Stimulated activated naive B cell treated with anti-CD40 and anti-IgM and Interleukin-4, amounts not matched to agents 10 μg/mL and 1 μg/mL and 100 μg/mL, for 72 hours (primary cell): ENCODE measurements around the gene TMEM150A.

ENCODE experiments used
- ATAC-seq, 2 donors: fragments of 150-1000 bp; cut with Tn5 transposase; replicated peaks; 2 replicates each; pipeline ENCODE4 v1.10.0; 2021; ENCODE audit warnings: moderate library complexity in 1 of 2
- DNase-seq: peaks from one replicate; pipeline ENCODE4 v3.0.0; 2021
- H3K27ac Mint-ChIP-seq: one replicate; pipeline ENCODE4 v1.8.0; 2022; ENCODE audit warnings: mild to moderate bottlenecking, mixed read lengths
- H3K27me3 Mint-ChIP-seq, 2 donors: one replicate each; pipeline ENCODE4 v1.8.0; 2022; ENCODE audit warnings: mixed read lengths in 2 of 2
- H3K36me3 Mint-ChIP-seq, 2 donors: one replicate each; pipeline ENCODE4 v1.8.0; 2022; ENCODE audit warnings: mixed read lengths in 2 of 2, mild to moderate bottlenecking in 1 of 2
- H3K4me1 Mint-ChIP-seq, 2 donors: one replicate each; pipeline ENCODE4 v1.8.0; 2022; ENCODE audit warnings: mixed read lengths in 2 of 2, mild to moderate bottlenecking in 1 of 2
- H3K4me3 Mint-ChIP-seq, 2 donors: one replicate each; pipeline ENCODE4 v1.8.0; 2022; ENCODE audit warnings: mild to moderate bottlenecking in 2 of 2, mixed read lengths in 2 of 2, moderate library complexity in 1 of 2
- H3K9me3 Mint-ChIP-seq, 2 donors: one replicate each; pipeline ENCODE4 v1.8.0; 2022; ENCODE audit warnings: mixed read lengths in 2 of 2, mild to moderate bottlenecking in 1 of 2

The TMEM150A gene, protein sequence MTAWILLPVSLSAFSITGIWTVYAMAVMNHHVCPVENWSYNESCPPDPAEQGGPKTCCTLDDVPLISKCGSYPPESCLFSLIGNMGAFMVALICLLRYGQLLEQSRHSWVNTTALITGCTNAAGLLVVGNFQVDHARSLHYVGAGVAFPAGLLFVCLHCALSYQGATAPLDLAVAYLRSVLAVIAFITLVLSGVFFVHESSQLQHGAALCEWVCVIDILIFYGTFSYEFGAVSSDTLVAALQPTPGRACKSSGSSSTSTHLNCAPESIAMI

DNA sequence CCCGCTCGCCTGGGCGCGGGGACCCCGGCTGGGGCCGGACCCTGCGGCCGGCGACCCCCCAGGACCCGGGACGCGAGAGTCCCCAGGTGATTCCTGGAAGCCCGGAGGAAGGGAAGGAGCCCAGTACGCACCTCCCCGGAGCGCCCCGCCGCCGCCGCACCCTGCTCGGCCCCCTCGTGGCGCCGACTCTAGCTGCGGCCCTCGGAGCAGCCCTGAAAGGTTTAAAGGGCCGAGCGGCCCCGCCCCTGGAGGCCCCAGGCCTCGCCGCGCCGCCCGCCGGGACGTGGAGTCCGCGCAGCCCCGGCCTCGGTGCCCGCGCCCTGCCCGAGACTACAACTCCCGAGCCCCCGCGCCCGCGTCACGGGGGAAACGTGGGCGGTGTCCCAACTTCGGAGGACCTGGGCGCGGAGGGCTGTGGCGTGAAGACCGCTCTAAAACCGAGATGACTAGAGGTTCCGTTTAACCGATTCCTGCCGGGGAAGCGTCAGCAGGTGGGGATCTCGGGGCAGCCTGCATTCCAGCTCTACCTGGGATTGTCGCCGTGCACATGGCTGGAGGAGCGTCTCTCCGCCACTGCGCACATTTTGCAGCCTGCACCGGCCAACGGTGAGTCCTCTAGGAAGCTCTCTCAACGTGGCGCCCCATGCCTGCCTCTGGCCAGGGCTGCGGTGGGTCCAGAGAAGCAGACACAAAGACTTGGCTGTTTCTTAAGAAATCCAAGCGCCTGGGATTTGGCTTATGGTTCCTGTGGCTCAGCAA is at the start of gene TMEM150A:
TMEM150A (minus strand) TSS at position 223 of the 759 bp plus-strand sequence. CDS start 750 bp downstream, outside the sequence.
- Mint-ChIP-seq H3K36me3 (peaks cover 9 to 15% of the 10 kb centered on the region in 2 donors), H3K4me1 (peaks cover 30 to 54% of the 10 kb centered on the region in 2 donors), H3K27me3 (no peaks in the 10 kb centered on the region), H3K27ac (peak within 1 kb of the TSS; percentile 94), H3K9me3 (no peaks in the 10 kb centered on the region), H3K4me3 (peak within 1 kb of the TSS; percentile 92 to 94)
- DNase-seq (peak; percentile 91), ATAC-seq (peak; percentile 97)

DNA sequence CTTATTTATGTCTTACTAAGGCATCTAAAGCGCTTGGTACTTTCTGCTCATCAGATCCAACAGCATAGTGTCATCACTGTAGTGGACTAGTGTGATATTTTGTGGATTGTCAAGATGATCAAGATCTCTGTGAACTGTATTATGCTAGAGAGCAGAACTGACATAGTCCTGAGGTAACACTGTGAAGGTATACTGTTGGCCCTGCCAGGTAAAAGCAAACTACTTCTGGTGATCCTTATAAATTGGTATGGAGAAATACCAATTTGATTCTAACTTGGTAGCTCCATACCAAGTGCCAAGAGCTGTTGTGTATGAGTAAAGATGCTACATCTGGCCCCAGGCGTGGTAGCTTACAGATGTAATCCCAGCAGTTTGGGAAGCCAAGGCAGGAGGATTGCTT is 49.6 kb upstream of the TMEM150A start:
- ATAC-seq = no peak
- H3K36me3 Mint-ChIP-seq = peaks cover 42 to 53% of the 10 kb centered on the region in 2 donors
- H3K4me3 Mint-ChIP-seq = no peak overlapping the region
- H3K9me3 Mint-ChIP-seq = no peaks in the 10 kb centered on the region
- DNase-seq = no peak
- H3K27ac Mint-ChIP-seq = no peak overlapping the region
- peaks cover 5 to 18% of the 10 kb centered on the region in 2 donors for H3K4me1 Mint-ChIP-seq
- H3K27me3 Mint-ChIP-seq = no peaks in the 10 kb centered on the region

DNA sequence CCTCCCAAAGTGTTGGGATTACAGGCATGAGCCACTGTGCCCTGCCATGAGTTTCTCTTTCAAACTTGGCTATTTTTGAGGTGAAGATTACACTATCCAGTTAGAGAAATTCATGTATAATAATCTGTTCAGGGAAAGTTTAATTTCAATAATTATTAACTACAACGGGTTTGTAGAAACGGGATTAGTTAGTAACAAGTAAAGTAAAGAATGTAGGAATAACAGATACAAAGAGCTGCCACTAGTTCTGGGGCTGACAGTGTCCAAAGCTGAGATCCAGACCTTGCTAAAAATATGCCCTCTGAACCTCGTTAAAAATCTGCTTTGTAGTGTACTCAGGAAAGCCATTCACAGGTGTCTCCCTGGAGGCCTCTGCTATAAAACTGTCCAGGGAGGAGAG is 48.6 kb upstream of the TMEM150A start:
- Mint-ChIP-seq H3K4me3 (no peak overlapping the region), H3K9me3 (no peaks in the 10 kb centered on the region), H3K4me1 (peaks cover 5 to 19% of the 10 kb centered on the region in 2 donors), H3K36me3 (peaks cover 39 to 51% of the 10 kb centered on the region in 2 donors), H3K27me3 (no peaks in the 10 kb centered on the region), H3K27ac (no peak overlapping the region)
- ATAC-seq (no peak), DNase-seq (no peak)

DNA sequence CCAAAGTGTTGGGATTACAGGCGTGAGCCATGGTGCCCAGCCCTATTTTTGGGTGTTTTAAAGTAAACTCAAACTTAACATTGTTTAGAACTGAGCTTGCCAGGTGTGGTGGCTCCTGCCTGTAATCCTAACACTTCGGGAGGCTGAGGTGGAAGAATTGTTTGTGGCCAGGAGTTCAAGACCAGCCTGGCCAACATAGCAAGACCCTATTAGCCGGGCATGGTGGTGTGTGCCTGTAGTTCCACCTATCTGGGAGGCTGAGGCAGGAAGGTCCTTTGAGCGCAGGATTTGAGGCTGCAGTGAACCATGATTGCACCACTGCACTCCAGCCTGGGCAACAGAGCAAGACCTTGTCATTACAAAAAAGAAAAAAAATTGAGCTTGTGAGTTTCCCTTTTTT is 48.0 kb upstream of the TMEM150A start:
- Mint-ChIP-seq H3K27me3 (no peaks in the 10 kb centered on the region), H3K9me3 (no peaks in the 10 kb centered on the region), H3K4me3 (no peak overlapping the region), H3K36me3 (peaks cover 41 to 50% of the 10 kb centered on the region in 2 donors), H3K27ac (no peak overlapping the region), H3K4me1 (peaks cover 5 to 19% of the 10 kb centered on the region in 2 donors)
- no peak for ATAC-seq
- no peak for DNase-seq

DNA sequence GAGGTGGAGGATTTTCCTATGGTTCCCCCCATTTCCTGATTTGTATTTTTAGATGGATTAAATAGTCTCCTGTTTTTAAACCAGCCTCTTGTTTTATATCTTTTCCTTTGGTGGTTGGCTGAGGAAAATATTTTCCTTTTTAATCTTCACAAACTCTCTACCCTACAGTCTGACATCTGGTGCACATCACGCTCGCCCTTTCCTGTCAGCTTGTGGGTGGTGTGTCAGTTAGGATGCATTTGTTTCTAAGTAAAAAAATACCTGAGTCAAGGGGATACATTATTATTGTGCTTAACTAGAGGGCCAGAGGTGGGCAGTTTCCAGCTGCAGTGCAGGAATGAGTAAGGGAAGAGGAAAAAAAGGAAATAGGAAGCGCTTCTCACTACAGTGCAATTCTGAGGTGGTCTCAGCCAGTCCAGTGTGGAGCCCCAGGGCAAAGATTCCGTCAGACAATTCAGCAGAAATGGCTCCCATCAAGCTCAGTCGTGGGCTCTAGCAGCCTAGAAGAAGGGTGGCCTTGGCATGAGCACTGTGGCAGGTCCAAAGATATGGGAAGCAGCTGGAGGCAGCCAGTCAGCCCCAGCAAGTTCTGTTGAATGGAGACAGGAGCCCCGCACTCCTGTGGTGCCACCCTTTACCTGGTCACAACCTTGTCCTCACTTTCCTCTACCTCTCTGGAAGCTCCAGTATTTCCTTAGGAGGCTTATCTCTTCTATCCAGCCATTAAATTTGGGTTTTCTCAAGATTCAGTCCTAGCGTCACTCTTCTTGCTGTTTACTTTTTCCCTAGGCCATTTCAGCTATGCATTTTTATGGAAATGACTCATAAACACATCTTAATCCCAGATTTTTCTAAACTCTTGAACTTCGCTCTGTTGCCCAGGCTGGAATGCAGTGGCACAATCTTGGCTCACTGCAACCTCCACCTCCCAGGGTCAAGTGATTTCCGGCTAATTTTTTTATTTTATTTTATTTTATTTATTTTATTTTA is 47.0 kb upstream of the TMEM150A start:
- peaks cover 5 to 19% of the 10 kb centered on the region in 2 donors for H3K4me1 Mint-ChIP-seq
- ATAC-seq = no peak
- H3K4me3 Mint-ChIP-seq = no peak overlapping the region
- no peaks in the 10 kb centered on the region for H3K27me3 Mint-ChIP-seq
- no peak for DNase-seq
- peaks cover 41 to 50% of the 10 kb centered on the region in 2 donors for H3K36me3 Mint-ChIP-seq
- H3K9me3 Mint-ChIP-seq = no peaks in the 10 kb centered on the region
- no peak overlapping the region for H3K27ac Mint-ChIP-seq

DNA sequence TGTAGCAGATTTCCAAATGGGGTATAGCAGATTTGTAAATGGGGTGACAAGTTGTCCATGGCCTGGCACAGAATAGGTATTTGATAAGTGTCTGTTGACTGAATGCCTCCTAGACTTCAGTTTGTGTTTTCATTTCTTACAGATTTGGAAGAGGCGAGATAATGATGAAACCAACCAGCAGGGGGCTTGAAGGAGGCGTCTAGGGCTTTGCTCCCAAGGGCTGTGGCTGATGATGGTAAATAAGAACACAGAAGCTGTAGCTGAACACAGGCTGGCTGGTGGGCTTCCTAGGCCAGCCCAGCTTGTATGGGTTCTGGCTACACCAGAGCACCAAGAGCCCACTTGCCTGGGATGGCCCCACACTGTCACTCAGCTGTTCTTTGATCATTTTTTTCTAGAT is 46.1 kb upstream of the TMEM150A start:
- H3K4me3 Mint-ChIP-seq = no peak overlapping the region
- peaks cover 5 to 19% of the 10 kb centered on the region in 2 donors for H3K4me1 Mint-ChIP-seq
- DNase-seq (no peak), ATAC-seq (peak; percentile 57)
- H3K36me3 Mint-ChIP-seq = peaks cover 38 to 45% of the 10 kb centered on the region in 2 donors
- H3K9me3 Mint-ChIP-seq = no peaks in the 10 kb centered on the region
- H3K27ac Mint-ChIP-seq = no peak overlapping the region
- no peaks in the 10 kb centered on the region for H3K27me3 Mint-ChIP-seq

DNA sequence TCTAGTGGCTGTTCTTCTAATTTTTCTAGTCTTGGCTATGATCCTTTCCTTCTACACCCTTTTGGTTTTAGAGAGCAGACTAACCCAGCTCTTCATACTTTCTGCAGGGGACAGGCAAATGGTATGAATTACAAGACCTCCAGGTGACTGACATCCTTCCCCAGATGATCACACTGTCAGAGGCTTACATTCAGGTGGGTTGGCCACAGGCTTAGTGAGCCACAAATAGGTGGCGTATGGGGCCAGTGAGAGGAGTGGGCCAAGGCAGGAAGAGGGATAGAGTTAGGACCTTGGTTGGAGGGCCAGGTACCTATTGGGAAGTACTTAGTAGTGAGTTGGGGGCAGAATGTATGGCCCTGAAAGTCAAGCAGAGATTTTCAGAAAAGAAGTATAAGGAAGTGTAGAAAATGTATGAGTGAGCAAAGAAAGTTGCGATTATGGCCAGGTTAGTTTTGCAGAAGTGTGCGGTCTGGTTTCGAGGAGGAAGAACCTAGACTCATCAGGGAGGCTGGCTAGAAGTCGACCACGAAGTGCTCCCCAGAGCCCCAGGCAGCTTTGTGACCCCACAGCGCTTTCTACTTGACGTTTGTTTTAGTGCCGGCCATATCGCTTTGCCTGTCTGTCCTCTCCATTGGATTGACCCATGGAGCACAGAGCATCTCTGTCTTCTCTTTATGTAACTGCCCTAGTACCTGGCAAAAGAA is 45.5 kb upstream of the TMEM150A start:
- Mint-ChIP-seq H3K27ac (no peak overlapping the region), H3K36me3 (peaks cover 37 to 45% of the 10 kb centered on the region in 2 donors)

DNA sequence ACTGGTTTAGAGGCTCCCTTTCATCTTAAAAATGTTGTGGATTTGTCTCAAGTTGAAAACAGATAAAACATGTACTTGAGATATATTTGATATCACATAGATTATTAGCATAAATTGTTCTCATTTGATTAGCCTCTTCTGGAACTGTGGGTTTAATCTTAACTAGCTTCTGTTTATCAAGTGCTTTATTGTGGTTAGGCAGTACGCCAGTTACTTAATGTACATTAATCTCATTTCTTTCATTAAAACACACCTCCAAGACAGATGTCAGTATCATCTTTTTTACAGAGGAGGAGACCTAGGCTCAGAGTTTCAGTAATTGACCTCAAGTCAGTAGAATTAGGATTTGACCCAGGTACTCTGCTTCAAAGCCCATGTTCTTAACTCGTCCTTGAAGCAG is 43.7 kb upstream of the TMEM150A start:
- Mint-ChIP-seq H3K9me3 (no peaks in the 10 kb centered on the region), H3K27ac (no peak overlapping the region), H3K4me1 (peaks cover 5 to 19% of the 10 kb centered on the region in 2 donors), H3K36me3 (peaks cover 42 to 52% of the 10 kb centered on the region in 2 donors), H3K4me3 (no peak overlapping the region), H3K27me3 (no peaks in the 10 kb centered on the region)
- ATAC-seq (no peak), DNase-seq (no peak)

More for the DNA sequence above, 45.5 kb upstream of the TMEM150A start:
- H3K4me1 Mint-ChIP-seq = peaks cover 5 to 19% of the 10 kb centered on the region in 2 donors
- no peaks in the 10 kb centered on the region for H3K27me3 Mint-ChIP-seq
- ATAC-seq = peak; percentile 92 to 96
- no peak overlapping the region for H3K4me3 Mint-ChIP-seq
- peak; percentile 21 for DNase-seq
- no peaks in the 10 kb centered on the region for H3K9me3 Mint-ChIP-seq

DNA sequence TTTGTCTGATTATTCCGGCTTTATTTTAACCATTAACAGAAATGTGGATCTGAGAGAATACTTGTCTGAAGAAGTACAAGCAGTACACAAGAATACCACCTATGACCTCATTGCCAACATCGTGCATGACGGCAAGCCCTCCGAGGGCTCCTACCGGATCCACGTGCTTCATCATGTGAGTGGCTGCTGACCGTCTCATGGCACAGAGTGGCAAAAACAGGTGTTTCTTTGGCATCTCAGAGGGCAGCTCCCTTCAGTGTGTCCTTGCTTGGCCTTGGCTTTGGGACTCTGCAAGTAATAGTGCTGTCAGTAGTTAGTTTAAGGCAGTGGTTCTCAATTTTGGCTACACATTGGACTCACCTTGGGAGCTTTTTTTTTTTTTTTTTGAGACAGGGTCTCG is 42.4 kb upstream of the TMEM150A start:
- H3K27ac Mint-ChIP-seq = no peak overlapping the region
- DNase-seq = no peak
- peaks cover 50 to 59% of the 10 kb centered on the region in 2 donors for H3K36me3 Mint-ChIP-seq
- ATAC-seq = no peak
- H3K4me1 Mint-ChIP-seq = peaks cover 5 to 19% of the 10 kb centered on the region in 2 donors
- no peaks in the 10 kb centered on the region for H3K9me3 Mint-ChIP-seq
- H3K27me3 Mint-ChIP-seq = no peaks in the 10 kb centered on the region
- H3K4me3 Mint-ChIP-seq = no peak overlapping the region

DNA sequence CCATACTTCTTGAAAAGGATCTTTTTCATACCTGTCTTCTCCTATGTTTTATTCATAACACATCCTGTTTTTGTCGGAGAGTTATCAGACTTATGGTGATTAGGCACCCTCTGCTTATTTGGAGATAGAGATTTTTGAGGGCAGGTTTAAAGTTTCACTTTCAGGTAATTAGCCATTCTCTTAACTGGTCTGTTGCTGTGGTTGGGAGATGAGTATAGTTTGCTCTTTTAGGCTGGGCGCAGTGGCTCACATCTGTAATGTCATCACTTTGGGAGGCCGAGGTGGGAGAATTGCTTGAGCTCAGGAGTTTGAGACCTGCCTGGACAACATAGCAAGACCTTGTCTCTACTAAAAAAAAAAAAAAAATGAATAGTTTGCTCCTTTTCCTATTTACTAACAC is 40.2 kb upstream of the TMEM150A start:
- DNase-seq = no peak
- Mint-ChIP-seq H3K4me3 (no peak overlapping the region), H3K9me3 (no peaks in the 10 kb centered on the region), H3K36me3 (peaks cover 41 to 48% of the 10 kb centered on the region in 2 donors), H3K4me1 (peaks cover 1 to 9% of the 10 kb centered on the region in 2 donors), H3K27ac (no peak overlapping the region), H3K27me3 (no peaks in the 10 kb centered on the region)
- no peak for ATAC-seq

DNA sequence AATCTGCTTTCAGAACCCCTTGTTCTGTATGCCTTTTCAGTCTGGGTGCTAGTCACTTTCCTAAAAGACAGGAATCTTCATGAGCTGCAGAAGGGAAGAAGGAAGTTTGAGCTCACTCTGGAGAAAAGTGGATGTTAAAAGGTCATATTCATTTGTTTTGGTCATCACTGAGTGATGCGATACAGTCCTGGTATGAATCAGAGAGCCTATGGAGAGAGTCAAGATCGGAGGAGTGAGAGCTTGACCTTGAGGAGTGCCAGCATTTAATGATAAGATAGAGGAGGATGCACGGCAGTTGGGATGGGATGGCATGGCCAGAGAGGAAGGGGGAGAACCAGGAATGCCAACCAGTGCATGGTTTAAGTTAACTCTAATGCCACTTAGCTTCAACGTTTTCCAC is 33.1 kb upstream of the TMEM150A start:
- Mint-ChIP-seq H3K4me1 (peaks cover 12 to 18% of the 10 kb centered on the region in 2 donors), H3K27ac (no peak overlapping the region), H3K4me3 (no peak overlapping the region)

DNA sequence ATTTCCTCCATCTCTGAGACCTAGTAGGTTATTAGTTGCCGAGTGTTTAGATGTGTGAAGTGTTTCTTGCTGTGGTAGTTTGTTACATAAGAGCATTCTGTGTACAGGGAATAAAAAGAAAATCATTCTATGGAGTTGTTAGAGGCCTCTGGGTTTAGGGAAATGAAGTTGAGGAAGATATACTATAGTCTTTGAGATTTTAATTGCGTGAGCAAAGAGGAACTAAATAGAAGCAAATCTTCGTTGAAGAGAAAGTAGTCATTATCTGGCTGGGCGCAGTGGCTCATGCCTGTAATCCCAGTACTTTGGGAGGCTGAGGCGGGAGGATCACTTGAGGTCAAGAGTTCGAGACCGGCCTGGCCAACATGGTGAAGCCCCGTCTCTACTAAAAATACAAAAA is 32.5 kb upstream of the TMEM150A start:
- H3K4me1 Mint-ChIP-seq = peaks cover 12 to 18% of the 10 kb centered on the region in 2 donors
- peaks cover 45 to 62% of the 10 kb centered on the region in 2 donors for H3K36me3 Mint-ChIP-seq
- no peaks in the 10 kb centered on the region for H3K27me3 Mint-ChIP-seq
- no peak overlapping the region for H3K27ac Mint-ChIP-seq
- H3K9me3 Mint-ChIP-seq = no peaks in the 10 kb centered on the region
- DNase-seq = no peak
- no peak for ATAC-seq
- H3K4me3 Mint-ChIP-seq = no peak overlapping the region

More for the DNA sequence above, 33.1 kb upstream of the TMEM150A start:
- peaks cover 50 to 65% of the 10 kb centered on the region in 2 donors for H3K36me3 Mint-ChIP-seq
- ATAC-seq = no peak
- no peaks in the 10 kb centered on the region for H3K27me3 Mint-ChIP-seq
- no peak for DNase-seq
- H3K9me3 Mint-ChIP-seq = no peaks in the 10 kb centered on the region

DNA sequence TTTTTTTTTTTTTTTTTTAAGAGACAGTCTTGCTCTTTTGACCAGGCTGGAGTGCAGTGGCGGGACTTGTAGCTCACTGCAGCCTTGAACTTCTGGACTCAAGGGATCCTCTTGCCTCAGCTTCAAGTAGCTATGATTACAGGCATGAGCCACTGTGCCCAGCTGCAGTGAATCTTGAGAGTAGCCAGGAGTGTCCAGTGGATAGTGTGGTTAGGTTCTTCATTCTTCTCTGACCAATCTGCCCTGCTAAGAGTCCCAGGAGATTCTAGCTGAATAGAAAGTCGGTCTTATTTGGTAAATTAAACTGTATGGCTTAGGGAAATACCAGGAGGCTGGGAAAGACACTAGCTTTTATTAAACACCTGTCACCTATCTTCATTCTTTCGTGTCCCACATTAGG is 28.8 kb upstream of the TMEM150A start:
- no peak for ATAC-seq

More for the DNA sequence above, 28.8 kb upstream of the TMEM150A start:
- H3K27ac Mint-ChIP-seq = no peak overlapping the region
- H3K9me3 Mint-ChIP-seq = no peaks in the 10 kb centered on the region
- H3K4me1 Mint-ChIP-seq = peaks cover 10 to 21% of the 10 kb centered on the region in 2 donors
- no peaks in the 10 kb centered on the region for H3K27me3 Mint-ChIP-seq
- peaks cover 46 to 52% of the 10 kb centered on the region in 2 donors for H3K36me3 Mint-ChIP-seq
- no peak for DNase-seq
- H3K4me3 Mint-ChIP-seq = no peak overlapping the region
